Activated T-helper 1 cell treated with anti-CD3 and anti-CD28 coated beads, Interleukin-12 subunit alpha, Interleukin-12 subunit beta, Interleukin-2, Interleukin-4 antibody, amounts not matched to agents 30 ng/mL and 10 ng/mL and 1 ng/mL, durations not matched to agents 14 hours and 24 hours and 36 hours (primary cell): ENCODE results near the gene TSPAN31. TPM values are rescaled to one million over a fixed set of nuclear protein-coding genes. Genes with fewer than 3 reads are reported as not detected.
A peak's percentile ranks its signal among the peaks of the same experiment; 100 is the strongest.

Experiments used
- DNase-seq: peaks from one replicate; pipeline ENCODE4 v3.0.0; 2021; ENCODE audit warnings: low spot score
- H3K27ac Mint-ChIP-seq: one replicate; pipeline ENCODE4 v1.8.0; 2021; ENCODE audit warnings: mild to moderate bottlenecking, mixed read lengths
- H3K27me3 Mint-ChIP-seq: one replicate; pipeline ENCODE4 v1.8.0; 2022; ENCODE audit warnings: mild to moderate bottlenecking, moderate library complexity, mixed read lengths; ENCODE audit not compliant: insufficient read depth
- H3K36me3 Mint-ChIP-seq: one replicate; pipeline ENCODE4 v1.8.0; 2021; ENCODE audit warnings: low read depth, mixed read lengths
- H3K4me1 Mint-ChIP-seq: one replicate; pipeline ENCODE4 v1.8.0; 2021; ENCODE audit warnings: low read depth, mixed read lengths
- H3K4me3 Mint-ChIP-seq: one replicate; pipeline ENCODE4 v1.8.0; 2021; ENCODE audit warnings: mild to moderate bottlenecking, moderate library complexity, mixed read lengths
- H3K9me3 Mint-ChIP-seq: one replicate; pipeline ENCODE4 v1.8.0; 2021; ENCODE audit warnings: mixed read lengths
- intact Hi-C: fragments of 100-400 bp; cut with micrococcal nuclease; formaldehyde crosslinking; loops from one replicate; pipeline ENCODE4 v1.15.1; 2024
- total RNA-seq: library from RNA; stranded (reverse); gene quantifications from 2 replicates; pipeline ENCODE4 v1.2.3, GENCODE V29; 2022

TSPAN31 gene
- total RNA-seq, 1 donor from 2014 or later = 24.5 TPM

DNA sequence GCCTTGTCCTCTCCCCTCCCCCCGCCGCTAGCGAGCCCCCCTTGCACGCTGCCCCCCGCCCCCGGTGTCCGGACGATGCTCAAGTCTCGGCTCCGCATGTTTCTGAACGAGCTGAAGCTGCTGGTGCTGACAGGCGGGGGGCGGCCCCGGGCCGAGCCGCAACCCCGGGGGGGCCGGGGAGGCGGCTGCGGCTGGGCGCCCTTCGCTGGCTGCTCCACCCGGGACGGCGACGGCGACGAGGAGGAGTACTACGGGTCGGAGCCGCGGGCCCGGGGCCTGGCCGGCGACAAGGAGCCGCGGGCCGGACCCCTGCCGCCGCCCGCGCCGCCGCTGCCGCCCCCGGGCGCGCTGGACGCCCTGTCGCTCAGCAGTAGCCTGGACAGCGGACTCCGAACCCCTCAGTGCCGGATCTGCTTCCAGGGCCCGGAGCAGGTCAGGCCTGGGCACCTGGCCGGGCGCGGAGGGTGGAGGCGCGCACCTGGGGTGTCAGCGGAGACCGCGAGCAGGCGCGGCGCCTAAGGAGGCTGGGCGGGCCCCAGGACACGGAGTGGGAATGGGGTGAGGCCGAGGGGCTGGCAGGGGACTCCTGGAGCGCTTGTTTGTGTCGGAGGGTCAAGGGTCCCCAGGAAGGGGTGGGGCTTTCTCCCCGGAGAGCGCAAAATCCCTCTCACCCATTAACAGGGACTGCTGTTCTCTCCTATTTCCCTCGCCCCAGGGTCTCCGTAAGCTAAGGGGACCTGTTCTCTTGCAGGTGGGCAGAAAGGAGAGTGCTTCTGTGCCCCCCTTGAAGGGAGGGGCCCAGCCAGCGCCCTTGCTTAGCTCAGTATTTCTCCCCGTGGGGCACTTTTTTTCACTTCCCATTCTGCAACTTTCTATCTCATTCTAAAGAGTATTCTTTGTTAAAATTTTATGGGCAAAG lies 10.9 kb downstream of the TSPAN31 start:
- Mint-ChIP-seq H3K4me3 (peak overlapping the region; percentile 89), H3K36me3 (peaks cover 25% of the 10 kb centered on the region), H3K27me3 (peaks cover 3% of the 10 kb centered on the region), H3K27ac (peak overlapping the region; percentile 1), H3K9me3 (no peaks in the 10 kb centered on the region), H3K4me1 (peaks cover 61% of the 10 kb centered on the region)
- intact Hi-C loops = loop anchor here (1.0 to 10.0 kb wide), 3 partner anchors 10 to 1121 kb away; partner anchors contain the start of gene BAZ2A
- no peak for DNase-seq

DNA sequence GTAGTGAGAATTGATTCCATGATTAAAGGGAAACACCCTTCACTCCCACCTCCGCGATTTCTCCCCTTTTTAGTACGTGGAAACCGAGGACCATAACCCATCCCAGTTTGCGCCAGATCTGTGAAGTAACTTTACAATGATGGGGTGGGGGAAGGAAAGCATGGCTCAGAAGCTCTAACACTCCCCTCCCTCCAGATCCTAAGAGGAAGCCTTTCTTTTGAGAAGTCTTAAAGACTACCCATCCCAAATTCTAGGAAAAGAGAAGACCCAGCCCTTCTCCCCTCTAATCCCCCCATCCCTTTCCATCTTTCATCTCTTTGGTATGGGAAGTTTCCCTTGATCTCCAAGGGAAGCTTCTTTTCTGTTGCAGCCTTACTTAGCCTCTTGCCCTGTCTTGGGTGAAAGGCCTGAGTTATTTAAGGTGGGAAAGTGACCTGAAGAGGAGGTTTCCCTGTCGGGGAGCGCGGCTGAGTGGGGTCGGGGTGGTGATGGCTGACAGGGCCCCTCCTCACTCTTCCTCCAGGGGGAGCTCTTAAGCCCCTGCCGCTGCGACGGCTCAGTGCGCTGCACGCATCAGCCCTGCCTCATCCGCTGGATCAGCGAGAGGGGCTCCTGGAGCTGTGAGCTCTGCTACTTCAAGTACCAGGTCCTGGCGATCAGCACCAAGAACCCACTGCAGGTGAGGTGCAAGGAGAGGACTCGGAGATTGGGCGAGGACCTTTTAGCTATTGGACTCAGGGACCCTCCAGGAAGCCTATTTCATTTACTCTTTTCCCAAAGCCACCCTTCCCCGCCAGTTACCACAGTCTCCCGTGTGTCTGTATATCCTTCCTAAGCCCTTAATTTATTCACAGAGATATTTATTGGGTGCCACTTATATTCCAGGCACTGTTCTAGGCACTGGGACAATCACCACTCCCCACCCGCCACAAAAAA lies 11.8 kb downstream of the TSPAN31 start:
- peaks cover 16% of the 10 kb centered on the region for H3K36me3 Mint-ChIP-seq

DNA sequence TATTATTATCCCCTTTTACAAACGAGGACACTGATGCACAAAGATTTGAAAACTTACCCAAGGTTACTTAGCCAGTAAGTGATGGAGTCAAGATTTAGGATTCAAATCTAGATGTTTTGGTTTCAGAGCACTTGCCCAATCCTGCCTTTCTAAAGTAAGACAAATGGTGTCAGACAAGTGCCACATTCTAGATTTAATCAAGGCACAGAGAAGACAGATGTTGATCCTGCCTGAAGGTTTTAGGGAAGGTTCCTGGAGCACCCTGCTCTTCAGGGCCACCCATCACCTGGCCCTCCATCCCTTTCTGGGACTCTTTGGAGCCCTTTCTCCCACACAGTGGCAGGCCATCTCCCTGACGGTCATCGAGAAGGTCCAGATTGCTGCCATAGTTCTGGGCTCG lies 12.9 kb downstream of the TSPAN31 start:
- H3K9me3 Mint-ChIP-seq = no peaks in the 10 kb centered on the region
- peaks cover 14% of the 10 kb centered on the region for H3K36me3 Mint-ChIP-seq
- H3K4me3 Mint-ChIP-seq = no peak overlapping the region
- peaks cover 40% of the 10 kb centered on the region for H3K4me1 Mint-ChIP-seq
- peaks cover 3% of the 10 kb centered on the region for H3K27me3 Mint-ChIP-seq
- intact Hi-C loops = loop anchor here (10.0 kb wide), 1 partner anchor 1123 kb away; the partner anchor contains the start of gene BAZ2A
- H3K27ac Mint-ChIP-seq = no peak overlapping the region
- DNase-seq = no peak

More for the DNA sequence above, 11.8 kb downstream of the TSPAN31 start:
- H3K4me1 Mint-ChIP-seq = peaks cover 51% of the 10 kb centered on the region
- H3K27me3 Mint-ChIP-seq = peaks cover 3% of the 10 kb centered on the region
- intact Hi-C loops = loop anchor here (1.0 to 10.0 kb wide), 3 partner anchors 9 to 1122 kb away; partner anchors contain the start of gene BAZ2A
- peak; percentile 61 for DNase-seq
- H3K9me3 Mint-ChIP-seq = no peaks in the 10 kb centered on the region
- peak overlapping the region; percentile 89 for H3K4me3 Mint-ChIP-seq
- H3K27ac Mint-ChIP-seq = peak overlapping the region; percentile 70

DNA sequence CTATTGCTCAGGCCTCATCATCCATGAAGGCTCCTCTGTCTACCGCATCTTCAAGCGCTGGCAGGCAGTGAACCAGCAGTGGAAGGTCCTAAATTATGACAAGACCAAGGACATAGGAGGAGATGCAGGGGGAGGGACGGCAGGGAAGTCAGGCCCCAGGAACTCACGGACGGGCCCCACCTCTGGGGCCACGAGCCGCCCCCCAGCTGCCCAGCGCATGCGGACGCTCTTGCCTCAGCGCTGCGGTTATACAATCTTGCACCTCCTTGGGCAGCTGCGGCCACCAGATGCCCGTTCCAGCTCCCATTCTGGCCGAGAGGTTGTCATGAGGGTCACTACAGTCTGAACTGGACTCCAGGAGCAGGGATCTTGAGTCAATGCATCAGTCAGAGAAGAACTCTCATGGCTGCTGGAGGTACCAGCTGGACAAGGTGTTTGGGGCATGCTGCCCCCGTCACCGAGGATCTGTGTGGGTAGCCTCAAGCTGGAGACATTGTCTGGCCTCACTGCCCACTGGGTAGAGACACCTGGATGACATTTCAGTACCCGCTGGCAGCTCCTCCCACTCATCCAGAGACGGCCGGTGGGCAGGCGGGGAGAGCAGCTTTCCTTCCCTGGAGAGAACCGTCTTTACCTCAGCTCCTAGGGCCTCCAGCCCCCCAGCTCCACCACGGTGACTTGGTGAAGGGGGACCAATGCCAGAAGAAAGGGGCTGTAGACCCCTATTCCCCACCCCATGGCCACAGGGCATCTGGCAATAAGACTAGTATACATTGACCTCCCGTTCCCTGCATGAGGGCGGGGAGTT lies 13.9 kb downstream of the TSPAN31 start:
- no peak overlapping the region for H3K27ac Mint-ChIP-seq
- no peak overlapping the region for H3K4me3 Mint-ChIP-seq
- DNase-seq = no peak
- H3K27me3 Mint-ChIP-seq = peaks cover 3% of the 10 kb centered on the region
- peaks cover 24% of the 10 kb centered on the region for H3K36me3 Mint-ChIP-seq
- intact Hi-C loops = loop anchor here (10.0 kb wide), 1 partner anchor 1124 kb away; the partner anchor contains the start of gene BAZ2A
- H3K4me1 Mint-ChIP-seq = peaks cover 39% of the 10 kb centered on the region
- H3K9me3 Mint-ChIP-seq = no peaks in the 10 kb centered on the region

DNA sequence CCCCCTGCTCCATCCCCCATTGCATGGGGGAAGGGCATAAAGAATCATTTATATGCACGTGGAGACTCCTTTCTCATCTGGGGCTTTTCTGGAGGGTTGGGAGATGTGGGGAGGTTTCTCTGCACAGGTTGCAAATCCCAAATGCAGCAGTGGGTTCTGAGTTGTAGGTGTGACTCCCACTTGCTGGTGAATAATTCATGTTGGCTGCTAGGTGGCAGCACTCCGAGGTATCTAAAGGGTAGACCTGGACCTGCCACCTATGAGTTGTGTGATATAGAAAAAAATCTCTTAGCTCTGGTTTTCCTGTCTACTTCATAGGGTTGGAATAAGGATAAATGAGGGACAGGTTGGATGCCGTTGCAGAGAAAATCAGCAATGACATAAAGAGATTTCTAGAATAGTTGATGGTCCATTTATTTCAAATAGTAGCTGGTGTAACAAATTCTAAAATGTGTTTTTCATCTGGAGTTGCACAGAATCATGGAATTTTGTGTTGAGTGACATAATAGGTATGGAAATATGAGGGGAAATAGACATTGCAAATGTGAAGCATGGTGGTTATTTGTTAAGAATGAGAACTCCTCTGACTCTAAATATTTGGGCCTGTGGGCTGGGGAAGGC lies 14.6 kb downstream of the TSPAN31 start:
- peaks cover 28% of the 10 kb centered on the region for H3K36me3 Mint-ChIP-seq
- intact Hi-C loops = loop anchor here (10.0 kb wide), 1 partner anchor 1125 kb away; the partner anchor contains the start of gene BAZ2A
- peaks cover 36% of the 10 kb centered on the region for H3K4me1 Mint-ChIP-seq
- DNase-seq = no peak
- no peaks in the 10 kb centered on the region for H3K9me3 Mint-ChIP-seq
- no peak overlapping the region for H3K27ac Mint-ChIP-seq
- no peak overlapping the region for H3K4me3 Mint-ChIP-seq
- H3K27me3 Mint-ChIP-seq = peaks cover 2% of the 10 kb centered on the region

DNA sequence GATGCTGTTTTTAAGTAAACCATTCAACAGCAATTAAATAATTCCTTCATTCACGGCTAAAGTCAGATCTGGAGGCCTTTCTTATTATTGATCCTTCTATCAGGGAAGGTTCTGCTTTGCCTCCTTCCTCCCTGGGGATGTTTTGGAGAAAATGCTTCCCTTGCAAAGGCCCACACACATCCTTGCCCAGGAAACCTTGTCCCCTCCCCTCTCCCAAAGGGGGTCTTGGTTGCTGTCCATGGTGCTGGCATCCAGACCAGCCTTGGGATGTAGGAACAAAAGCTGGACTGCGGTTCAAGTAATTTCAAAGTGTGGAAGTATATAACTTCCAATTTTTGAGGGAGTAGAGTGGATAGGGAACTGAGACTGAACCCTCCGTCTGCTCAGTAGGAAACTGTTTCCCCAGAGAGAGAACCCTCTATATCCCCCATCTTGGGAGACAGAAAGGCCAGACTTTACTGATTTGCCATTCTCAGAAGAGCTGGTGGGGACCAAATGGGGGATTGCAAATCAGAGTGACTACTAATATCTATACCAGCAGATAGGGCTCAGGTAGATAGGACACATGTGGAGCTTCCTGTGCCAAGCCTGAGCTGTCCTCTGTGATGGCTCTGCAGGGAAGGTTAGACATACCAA lies 15.6 kb downstream of the TSPAN31 start:
- DNase-seq = no peak
- H3K4me1 Mint-ChIP-seq = peaks cover 34% of the 10 kb centered on the region
- no peaks in the 10 kb centered on the region for H3K27me3 Mint-ChIP-seq
- H3K36me3 Mint-ChIP-seq = peaks cover 31% of the 10 kb centered on the region
- intact Hi-C loops = no loop called here
- H3K9me3 Mint-ChIP-seq = no peaks in the 10 kb centered on the region
- no peak overlapping the region for H3K27ac Mint-ChIP-seq
- no peak overlapping the region for H3K4me3 Mint-ChIP-seq

DNA sequence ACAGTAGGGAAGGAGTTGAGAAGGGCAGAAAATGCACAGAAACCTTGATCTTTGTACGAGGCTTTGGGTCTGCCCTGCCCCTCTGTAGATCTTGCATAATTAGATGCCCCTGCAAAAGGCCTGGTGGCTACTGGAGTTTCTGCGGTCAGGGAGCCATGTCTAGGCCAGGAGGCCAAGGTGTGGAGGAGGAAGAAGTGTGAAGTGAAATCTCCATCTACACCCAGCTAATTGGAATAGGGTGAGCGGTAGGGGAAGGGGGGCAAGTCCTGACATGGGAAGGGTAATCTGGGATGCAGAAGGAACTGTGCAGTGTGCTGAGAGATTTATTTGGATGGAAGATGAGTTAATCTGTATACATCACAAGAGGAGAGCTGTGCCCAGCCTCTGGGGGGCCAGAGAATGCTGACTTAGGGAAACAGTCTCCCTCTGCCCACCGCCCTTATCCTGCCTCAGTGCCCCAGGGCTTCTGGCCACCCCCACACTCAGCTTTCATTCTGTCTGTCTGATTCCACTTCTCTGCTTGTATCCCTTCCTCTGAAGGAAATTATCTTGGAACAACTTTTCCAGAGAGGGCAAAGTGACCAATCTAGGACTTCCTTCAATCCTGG lies 16.7 kb downstream of the TSPAN31 start:
- H3K36me3 Mint-ChIP-seq = peaks cover 31% of the 10 kb centered on the region
- peaks cover 34% of the 10 kb centered on the region for H3K4me1 Mint-ChIP-seq
- peaks cover 4% of the 10 kb centered on the region for H3K27me3 Mint-ChIP-seq
- H3K9me3 Mint-ChIP-seq = no peaks in the 10 kb centered on the region
- no peak overlapping the region for H3K4me3 Mint-ChIP-seq
- H3K27ac Mint-ChIP-seq = no peak overlapping the region
- intact Hi-C loops = no loop called here
- no peak for DNase-seq

DNA sequence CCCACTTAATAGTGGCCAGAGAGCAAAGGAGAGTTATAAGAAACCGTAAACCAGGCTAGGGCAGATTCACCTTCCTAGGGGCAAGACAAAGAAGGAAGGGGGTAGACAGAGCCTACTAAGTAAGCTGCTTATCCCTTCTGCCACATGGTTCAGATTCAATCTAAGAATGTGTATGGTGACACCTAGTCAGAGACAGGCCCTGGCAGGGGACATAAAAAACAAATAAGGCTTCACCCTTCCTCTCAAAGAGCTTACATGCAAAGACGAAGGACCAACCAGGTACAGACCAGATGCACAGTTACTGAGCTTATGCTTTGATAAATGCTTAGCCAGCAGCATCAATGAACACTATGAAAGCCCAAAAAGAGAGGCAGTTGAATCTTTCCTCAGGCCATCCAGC lies 17.6 kb downstream of the TSPAN31 start:
- no peak for DNase-seq
- Mint-ChIP-seq H3K4me1 (peaks cover 34% of the 10 kb centered on the region), H3K27ac (no peak overlapping the region), H3K27me3 (peaks cover 5% of the 10 kb centered on the region), H3K36me3 (peaks cover 32% of the 10 kb centered on the region), H3K4me3 (no peak overlapping the region), H3K9me3 (no peaks in the 10 kb centered on the region)
- intact Hi-C loops = no loop called here

DNA sequence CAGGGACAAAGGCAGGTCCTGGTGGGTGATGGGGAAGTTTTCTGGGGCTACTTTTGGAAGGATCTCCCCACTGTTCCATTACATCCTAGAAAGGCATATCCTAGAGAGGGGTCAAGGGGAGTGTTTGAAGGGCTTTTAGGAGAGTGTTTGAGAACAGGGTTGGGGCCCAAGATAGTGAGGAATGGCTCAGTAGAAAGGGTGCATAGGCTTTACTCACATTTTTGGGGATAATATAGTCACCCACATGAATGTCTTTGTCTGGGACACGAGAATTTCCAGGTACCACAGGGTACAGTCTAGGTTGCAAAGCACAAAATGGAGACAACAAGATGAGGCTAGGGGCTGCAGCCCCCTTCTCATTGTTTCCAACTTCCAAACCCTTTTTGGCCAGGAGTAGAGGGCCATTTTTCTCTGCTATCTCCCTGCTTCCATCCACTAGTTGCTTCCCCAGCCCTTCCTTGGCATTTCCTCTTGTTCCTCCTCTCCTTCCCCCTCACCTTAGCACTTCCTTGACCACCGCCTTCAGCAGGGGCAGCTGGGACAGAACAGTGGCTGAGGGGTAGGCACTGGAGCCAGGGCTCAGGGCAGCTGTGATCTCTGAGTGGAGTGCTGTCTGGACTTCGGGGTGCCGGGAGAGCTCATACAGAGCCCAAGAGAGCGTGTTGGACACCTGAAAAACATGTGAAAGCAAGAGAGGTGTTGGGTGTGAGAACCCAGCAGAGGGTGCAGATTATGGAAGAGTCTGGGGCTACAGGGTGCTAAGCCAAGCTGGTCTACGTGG lies 19.2 kb downstream of the TSPAN31 start:
- intact Hi-C loops = no loop called here
- DNase-seq = no peak
- Mint-ChIP-seq H3K4me1 (peaks cover 33% of the 10 kb centered on the region), H3K9me3 (no peaks in the 10 kb centered on the region), H3K4me3 (peak overlapping the region; percentile 89), H3K27me3 (peaks cover 5% of the 10 kb centered on the region), H3K36me3 (peaks cover 37% of the 10 kb centered on the region), H3K27ac (peak overlapping the region; percentile 7)

DNA sequence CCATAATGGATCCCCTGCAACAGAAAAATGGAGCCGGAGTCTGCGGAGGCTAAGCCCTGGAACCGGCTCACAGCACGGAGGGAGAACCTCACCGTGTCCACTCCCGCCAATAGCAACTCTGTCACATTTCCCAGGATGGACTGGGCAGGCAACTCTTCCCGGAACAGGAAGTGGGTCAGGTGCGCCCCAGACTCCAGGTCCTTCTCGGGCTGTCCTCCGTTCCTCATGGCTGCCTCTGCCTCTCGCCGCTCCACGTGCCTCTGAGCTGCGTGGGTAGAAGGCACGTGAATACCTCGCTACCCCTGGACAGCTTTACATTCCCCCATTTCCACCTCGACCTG lies 19.8 kb downstream of the TSPAN31 start:
- Mint-ChIP-seq H3K36me3 (peaks cover 36% of the 10 kb centered on the region), H3K4me3 (peak overlapping the region; percentile 89), H3K9me3 (no peaks in the 10 kb centered on the region), H3K4me1 (peaks cover 28% of the 10 kb centered on the region), H3K27ac (peak overlapping the region; percentile 48), H3K27me3 (peaks cover 5% of the 10 kb centered on the region)
- intact Hi-C loops = loop anchor here (1.0 kb wide), 1 partner anchor 8 kb away; no protein-coding TSS in a partner anchor
- DNase-seq = no peak
